ENCODE data around the gene AFF3.

Gene AFF3

GRCh38 chr2:100070078-100070477, 72.3 kb downstream of the AFF3 start:
- DNase-seq, result no peak

DNA sequence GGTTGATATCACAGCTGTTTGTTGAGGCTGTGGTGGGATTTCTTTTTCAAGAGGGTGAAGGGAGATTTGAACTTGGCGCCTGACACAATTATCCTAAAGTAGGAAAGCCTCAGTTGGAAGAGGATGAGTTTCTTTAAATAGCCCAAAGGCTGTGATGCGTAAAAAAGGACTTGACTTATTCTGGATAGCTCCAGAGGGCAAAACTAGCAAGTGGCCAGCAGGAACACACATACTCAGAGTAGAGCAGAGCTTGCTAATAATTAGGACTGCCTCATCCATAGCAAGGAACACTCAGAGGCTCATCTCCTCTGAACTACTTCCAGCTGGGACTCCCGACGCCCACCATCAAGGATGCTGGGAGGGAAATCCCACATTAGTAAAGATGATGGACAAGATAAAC, 74.0 kb downstream of the AFF3 start:
- no peak for DNase-seq

GRCh38 chr2:100067784-100068183, 74.6 kb downstream of the AFF3 start:
- DNase-seq, result no peak

- DNase-seq, result no peak
Observed at GRCh38 chr2:100066856-100067255, 75.5 kb downstream of the AFF3 start.

- no peak for DNase-seq
Observed at GRCh38 chr2:100066246-100066645, 76.1 kb downstream of the AFF3 start.

GRCh38 chr2:100064592-100065428, 77.6 kb downstream of the AFF3 start:
- no peak for DNase-seq

- DNase-seq, result no peak
Observed at GRCh38 chr2:100064165-100064564, 78.2 kb downstream of the AFF3 start.

DNA sequence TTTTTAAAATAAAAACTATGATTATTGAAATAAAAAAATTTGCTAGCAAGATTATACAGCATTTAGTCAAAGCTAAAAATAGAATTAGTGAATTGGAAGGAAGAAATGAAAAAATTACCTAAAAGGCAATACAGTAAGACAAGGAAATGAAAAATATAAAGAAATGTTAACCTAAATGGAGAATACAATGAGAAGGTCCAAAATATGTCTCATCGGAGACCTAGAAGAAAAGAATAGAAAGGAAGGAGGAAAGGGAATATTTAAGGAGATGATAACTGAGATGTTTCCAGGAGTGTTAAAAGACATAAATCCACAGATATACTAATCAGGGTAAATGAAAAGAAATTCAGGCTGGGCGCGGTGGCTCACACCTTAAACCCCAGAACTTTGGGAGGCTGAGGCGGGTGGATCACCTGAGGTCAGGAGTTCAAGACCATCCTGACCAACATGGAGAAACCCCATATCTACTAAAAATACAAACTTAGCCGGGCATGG, 78.9 kb downstream of the AFF3 start:
- DNase-seq, result no peak

- DNase-seq, result no peak
Observed at GRCh38 chr2:100062336-100062735, 80.1 kb downstream of the AFF3 start.

DNA sequence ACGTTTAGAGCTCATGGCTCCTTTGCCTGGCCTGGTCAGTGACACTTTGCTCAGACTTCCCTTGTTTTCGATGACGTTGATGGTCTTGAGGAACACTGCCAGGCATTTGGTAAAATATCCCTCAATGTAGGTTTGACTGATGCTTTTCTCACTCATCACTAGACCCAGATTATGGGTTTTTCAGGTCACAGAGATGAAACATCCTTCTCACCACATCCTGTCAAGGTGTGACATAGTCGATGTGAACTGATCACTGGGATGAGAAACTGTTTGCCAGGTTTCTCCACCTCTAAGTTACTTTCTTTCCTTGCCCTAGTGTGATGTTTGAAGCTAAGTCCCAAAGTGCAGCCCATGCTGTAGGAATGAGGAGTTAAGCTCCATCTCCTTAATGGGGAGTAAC, 81.5 kb downstream of the AFF3 start:
- no peak for DNase-seq

GRCh38 chr2:100059638-100060037, 82.8 kb downstream of the AFF3 start:
- DNase-seq, result no peak

DNA sequence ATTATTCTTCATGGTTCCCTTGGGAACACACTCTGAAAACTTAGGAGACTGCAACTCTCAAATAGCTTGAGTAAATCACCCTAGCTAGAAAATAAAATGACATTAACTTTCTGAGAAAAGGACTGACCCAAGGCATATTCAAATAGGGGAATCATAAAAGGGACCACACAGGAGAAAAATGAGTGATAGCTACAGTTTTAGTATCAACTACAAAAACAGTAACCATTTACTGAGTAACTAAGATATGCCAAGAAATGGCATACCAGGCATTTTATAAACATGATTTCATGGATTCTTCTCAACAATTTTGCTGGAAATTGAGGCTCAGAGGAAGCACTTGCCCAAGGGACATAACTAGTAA, 84.5 kb downstream of the AFF3 start:
- DNase-seq, result no peak

- DNase-seq, result no peak
Observed at GRCh38 chr2:100054426-100054825, 88.0 kb downstream of the AFF3 start.

GRCh38 chr2:100053087-100053885, 89.1 kb downstream of the AFF3 start:
- no peak for DNase-seq

- DNase-seq, result no peak
Observed at GRCh38 chr2:100052650-100053049, 89.7 kb downstream of the AFF3 start.

DNA sequence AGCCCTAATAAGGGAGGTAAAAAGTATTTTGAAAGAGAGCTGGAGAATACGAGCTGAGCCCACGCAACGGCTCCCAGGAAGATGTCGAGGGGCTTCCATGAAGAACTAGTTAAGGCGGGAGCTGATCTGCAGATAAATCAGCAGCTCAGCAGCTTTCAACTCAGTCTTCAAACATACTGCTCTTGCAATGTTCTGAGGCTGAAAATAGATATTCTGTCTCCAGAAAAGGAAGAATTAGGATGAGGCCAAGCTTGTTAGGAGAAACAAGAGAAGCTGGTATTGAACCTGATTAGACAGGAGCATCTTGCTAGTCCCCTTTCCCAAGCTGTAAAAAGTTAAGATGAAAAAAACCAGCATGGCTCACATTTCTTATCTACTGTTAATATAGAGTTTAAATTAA, 91.1 kb downstream of the AFF3 start:
- no peak for DNase-seq

DNA sequence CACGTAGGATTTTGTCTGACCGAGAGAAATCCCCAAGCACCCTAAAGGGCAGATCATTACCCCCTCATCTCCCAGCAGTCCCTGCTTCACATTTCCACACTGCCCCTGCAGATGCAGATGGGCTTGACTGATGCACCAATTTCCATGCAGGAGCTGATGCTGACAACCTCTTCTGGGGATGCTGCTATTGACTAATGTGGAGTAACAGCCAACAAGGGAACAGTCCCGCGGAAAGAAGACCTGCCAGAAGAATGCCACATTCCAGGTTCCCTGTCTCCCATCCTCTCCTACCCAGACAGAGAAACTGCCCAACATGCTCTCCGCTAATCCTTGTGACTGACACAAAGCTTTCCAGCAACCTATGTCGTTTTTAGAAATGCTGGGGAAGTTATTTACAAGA, 91.7 kb downstream of the AFF3 start:
- no peak for DNase-seq

DNA sequence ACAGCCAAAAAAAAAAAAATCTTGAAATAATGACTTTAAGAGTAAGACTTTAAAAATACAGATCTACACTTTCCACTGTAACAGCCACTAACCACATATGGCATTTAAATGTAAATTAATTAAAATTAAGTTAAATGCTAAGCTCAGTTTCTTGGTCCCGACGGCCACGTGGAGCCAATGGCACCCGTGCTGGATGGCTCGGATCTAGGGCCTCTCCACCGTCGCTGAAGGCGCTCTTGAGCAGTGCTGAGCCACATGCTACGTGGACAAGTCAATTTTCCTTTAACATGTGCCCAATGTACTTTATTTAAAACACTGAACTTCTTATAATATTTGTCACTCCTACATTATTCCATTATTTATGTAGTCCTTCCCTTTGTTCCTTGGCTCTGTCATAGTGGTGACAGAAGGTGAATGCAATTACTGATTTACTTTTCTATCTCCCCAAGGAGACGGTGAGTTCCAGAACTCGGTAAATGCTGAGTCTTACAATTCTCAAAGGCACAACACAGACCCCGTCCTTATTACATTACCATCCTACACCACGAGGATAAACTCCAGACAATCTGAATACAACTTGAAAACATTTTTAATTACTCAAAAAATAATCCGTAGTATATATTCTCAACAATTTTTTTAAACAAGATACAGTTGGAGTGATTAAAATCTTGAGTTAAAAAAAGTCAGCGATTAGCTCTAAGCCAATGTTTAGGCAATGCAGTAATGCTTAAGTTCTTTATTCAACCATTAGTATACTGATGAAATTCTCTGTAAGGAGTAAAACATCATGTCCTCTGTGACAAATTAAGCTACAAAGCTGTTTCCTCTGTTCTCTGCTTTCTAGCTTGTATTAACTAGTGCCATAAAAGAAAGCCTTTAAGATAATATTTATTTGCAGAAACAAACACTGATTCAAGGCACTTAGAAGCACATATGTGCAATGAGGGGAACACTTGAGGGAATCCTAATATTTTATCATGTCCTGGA, 95.1 kb downstream of the AFF3 start:
- no peak for DNase-seq

GRCh38 chr2:100045000-100045399, 97.4 kb downstream of the AFF3 start:
- DNase-seq, result no peak

- no peak for DNase-seq
Observed at GRCh38 chr2:100043891-100044255, 98.5 kb downstream of the AFF3 start.

DNA sequence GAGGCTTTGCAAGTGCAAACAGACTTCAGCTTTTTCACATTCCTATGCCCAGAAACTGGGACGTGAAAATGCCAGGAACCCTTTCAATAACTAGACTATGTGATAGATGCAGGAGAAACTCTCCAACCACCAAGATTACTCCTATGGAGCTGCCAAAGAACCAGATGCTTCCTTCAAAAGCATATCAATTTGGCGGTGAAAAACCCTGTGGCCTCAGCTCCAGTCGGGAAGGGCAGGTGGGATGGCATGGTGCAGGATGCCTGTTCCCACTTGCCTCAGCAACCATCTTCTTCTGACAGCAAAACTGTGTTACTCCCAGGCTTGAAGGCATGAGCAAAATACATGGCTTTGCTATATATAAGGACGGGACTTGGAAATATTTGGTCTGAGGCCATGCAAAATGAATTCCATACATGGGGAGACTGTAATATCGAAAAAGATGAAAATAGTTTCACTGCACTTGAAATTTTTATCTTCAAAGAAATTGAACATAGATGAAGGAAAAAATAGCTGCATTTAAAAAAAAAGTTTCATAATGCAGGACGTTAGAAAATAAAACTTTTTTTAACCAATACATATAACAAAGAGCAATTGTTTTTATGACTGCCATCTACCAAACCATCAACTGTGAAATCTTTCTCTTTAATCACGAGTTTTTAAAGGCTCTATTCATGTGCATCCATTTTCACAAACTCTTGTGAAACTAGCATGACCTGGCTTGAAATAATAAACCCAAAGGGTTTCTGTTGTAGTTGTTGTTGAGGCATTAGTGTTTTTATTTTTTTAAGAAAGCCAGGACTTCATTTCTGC, 99.1 kb downstream of the AFF3 start:
- DNase-seq, result no peak

DNA sequence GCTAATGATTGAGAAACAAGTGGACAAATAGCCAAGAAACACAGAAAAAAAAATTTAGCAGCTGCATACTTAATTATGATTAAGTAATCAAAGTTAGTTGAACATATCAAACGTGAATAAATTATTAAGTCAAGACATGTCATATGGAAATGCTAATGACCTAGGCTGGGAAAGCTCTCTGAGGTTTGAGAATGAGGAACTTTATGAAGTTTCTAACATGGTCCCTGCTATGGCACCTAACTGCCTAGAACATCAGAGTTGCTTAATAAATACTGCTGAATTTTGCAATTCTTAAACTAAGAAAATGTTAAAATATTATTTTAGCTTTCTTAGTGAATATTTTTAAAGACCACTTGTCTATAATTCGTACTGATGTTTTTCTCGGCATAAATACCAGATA, 99.8 kb downstream of the AFF3 start:
- DNase-seq, result no peak
